Dendritic cell treated with granulocyte-macrophage colony-stimulating factor and Interleukin-4, amounts not matched to agents 40 ng/mL and 50 ng/mL, for 4 days (primary cell): Measurements from ENCODE around the gene MRPL30.
"Not testable (repeated sequence)": the region's sequence is repeated elsewhere in the genome, so short reads cannot be mapped to it uniquely, and the experiment has no call there.

Experiments used
- H3K27ac Mint-ChIP-seq: one replicate; pipeline ENCODE4 v1.8.0; 2022; ENCODE audit warnings: mild to moderate bottlenecking, mixed read lengths
- H3K27me3 Mint-ChIP-seq: one replicate; pipeline ENCODE4 v1.8.0; 2022; ENCODE audit warnings: mild to moderate bottlenecking, mixed read lengths
- H3K36me3 Mint-ChIP-seq: one replicate; pipeline ENCODE4 v1.8.0; 2022; ENCODE audit warnings: low read depth, mixed read lengths
- H3K4me1 Mint-ChIP-seq: one replicate; pipeline ENCODE4 v1.8.0; 2022; ENCODE audit warnings: low read depth, mixed read lengths
- H3K4me3 Mint-ChIP-seq: one replicate; pipeline ENCODE4 v1.8.0; 2022; ENCODE audit warnings: mild to moderate bottlenecking, moderate library complexity, mixed read lengths
- H3K9me3 Mint-ChIP-seq: one replicate; pipeline ENCODE4 v1.8.0; 2022; ENCODE audit warnings: mixed read lengths
- intact Hi-C: fragments of 100-400 bp; cut with micrococcal nuclease; formaldehyde crosslinking; loops from one replicate; pipeline ENCODE4 v1.15.0; 2022

The MRPL30 gene

DNA sequence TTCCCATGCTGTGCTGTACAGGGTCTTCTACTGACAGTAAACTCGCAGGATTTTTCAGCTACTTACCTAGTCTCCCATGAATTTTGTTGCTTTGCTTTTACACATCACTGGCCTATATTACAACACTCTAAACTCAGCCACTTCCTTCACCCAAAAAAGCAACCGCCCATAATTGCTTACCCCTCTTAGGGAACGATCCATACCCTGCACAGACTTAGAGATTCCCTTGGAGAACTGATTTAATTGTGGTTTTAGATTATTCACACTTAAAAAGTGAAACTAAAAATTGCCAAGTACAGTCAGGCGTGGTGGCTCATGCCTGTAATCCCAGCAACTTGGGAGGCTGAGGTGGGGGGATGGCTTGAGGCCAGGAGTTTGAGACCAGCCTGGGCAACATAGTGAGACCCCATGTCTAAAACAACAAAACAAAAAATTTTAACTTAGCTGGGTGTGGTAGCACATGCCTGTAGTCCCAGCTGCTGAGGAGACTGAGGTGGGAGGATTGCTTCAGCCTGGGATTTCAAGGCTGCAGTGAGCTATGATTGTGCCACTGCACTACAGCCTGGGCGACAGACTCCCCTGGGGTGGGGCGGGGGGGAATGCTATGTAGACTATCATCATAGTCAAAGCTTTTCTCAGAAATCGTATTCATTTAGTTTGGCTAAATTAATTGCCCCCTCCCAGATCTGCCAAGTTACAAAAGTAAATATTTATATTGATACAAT, 19.3 kb downstream of the MRPL30 start:
- Mint-ChIP-seq H3K27me3 (no peaks in the 10 kb centered on the region), H3K4me3 (no peak overlapping the region), H3K36me3 (peaks cover 42% of the 10 kb centered on the region), H3K9me3 (no peaks in the 10 kb centered on the region), H3K27ac (no peak overlapping the region), H3K4me1 (no peaks in the 10 kb centered on the region)
- intact Hi-C loops, result no loop called here

DNA sequence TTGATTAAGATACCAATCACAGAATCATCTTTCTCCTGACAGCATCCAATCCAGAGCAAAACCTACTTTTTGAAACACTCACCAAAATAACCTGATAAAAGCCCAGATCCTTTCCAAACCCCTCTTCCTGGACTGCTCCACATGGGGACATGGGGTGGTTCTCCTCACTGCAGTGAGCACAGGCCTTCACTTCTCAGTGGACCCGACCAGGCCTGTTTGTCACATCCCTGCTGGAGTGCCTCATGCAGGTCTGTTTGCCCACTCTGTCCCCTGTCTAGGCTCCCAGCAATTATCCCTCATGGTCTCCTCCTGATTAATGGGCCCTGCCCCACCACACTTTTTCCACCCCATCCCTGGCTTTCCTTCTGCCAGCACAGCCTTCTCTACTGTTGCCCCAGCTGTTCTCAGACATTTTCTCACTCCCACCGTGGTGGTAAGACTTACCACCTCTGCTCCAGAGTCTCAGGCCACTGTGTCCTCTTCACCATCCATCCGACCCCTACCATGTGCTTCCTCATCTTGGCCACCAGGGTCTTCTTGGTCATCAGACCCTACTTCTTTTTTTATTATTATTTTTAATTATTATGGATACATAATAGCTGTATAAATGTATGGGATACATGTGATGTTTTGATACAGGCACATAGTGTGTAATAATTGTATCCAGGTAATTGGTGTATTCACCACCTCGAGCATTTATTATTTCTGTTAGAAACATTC, 21.1 kb downstream of the MRPL30 start:
- Mint-ChIP-seq H3K4me3 (no peak overlapping the region), H3K36me3 (peaks cover 23% of the 10 kb centered on the region), H3K27me3 (no peaks in the 10 kb centered on the region), H3K4me1 (no peaks in the 10 kb centered on the region), H3K9me3 (peaks cover 18% of the 10 kb centered on the region), H3K27ac (no peak overlapping the region)
- intact Hi-C loops, result no loop called here

DNA sequence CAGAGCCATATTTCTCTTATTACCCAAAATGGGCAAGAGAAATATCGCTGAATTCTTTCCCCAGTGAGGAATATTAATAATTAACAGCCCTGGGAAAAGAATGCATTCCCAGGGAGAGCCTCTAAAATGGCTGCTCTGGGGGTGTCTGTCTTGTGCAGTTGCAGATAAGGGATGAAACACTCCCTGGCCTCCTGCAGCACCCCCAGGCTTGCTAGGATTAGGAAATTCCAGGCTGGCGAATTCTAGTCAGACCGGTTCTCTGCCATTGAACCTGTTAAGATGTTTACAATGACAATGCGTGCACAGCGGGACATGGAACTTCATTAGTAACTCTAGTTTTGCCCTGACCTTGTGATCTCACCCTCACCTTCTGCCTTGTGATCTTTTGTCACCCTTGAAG, 24.5 kb downstream of the MRPL30 start:
- no peak overlapping the region for H3K4me3 Mint-ChIP-seq
- H3K27ac Mint-ChIP-seq, result no peak overlapping the region
- no peaks in the 10 kb centered on the region for H3K4me1 Mint-ChIP-seq
- peaks cover 32% of the 10 kb centered on the region for H3K9me3 Mint-ChIP-seq
- H3K27me3 Mint-ChIP-seq, result no peaks in the 10 kb centered on the region
- peaks cover 9% of the 10 kb centered on the region for H3K36me3 Mint-ChIP-seq
- intact Hi-C loops, result no loop called here

DNA sequence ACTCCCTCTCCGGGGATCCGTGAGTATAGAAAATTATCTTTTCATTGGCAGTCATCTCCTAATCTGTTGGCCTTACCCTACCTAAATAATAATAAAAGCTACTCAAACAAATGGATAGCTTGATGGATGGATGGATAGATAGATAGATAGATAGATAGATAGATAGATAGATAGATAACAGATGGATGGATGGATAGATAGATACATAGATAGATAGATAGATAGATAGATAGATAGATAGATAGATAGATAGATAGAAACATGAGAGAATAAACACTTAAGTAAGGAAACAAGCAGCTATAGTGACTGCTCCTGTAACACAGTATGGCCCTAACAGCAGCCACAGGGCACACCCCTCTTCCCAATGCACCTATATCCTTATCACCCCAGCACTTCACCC, 35.1 kb downstream of the MRPL30 start:
- Mint-ChIP-seq H3K4me1 (no peaks in the 10 kb centered on the region), H3K27ac (no peak overlapping the region), H3K27me3 (no peaks in the 10 kb centered on the region), H3K4me3 (no peak overlapping the region), H3K36me3 (no peaks in the 10 kb centered on the region), H3K9me3 (no peaks in the 10 kb centered on the region)
- intact Hi-C loops, result no loop called here

DNA sequence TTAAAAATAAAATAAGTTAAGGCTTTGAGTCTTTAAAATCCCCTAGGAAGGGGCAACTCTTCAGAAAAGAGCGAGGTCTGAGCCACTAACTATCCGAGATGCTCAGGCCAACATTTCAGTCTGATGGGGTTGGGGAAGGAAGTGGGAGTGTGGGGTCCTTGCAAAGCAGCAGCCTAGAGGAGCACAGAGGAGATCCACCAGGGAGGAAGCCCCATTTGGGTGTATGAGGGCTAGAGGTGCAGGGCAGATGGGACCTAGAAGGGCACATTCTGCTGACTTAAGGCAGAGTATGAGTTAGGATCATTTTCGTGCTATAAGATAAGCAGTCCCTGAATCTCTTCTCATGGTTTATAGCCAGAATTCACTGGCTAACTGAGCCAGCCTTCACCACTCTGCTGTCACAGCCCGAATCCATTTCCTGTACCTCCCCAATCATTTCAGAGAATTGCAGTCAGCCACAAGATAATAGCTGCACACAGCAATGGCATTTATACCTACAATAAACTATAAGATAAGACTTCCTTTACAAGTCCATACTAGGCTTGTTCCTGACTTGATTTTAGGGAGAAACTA, 37.0 kb downstream of the MRPL30 start:
- no peak overlapping the region for H3K4me3 Mint-ChIP-seq
- H3K36me3 Mint-ChIP-seq, result no peaks in the 10 kb centered on the region
- no peak overlapping the region for H3K27ac Mint-ChIP-seq
- no peaks in the 10 kb centered on the region for H3K4me1 Mint-ChIP-seq
- H3K9me3 Mint-ChIP-seq, result no peaks in the 10 kb centered on the region
- intact Hi-C loops, result no loop called here
- H3K27me3 Mint-ChIP-seq, result no peaks in the 10 kb centered on the region

DNA sequence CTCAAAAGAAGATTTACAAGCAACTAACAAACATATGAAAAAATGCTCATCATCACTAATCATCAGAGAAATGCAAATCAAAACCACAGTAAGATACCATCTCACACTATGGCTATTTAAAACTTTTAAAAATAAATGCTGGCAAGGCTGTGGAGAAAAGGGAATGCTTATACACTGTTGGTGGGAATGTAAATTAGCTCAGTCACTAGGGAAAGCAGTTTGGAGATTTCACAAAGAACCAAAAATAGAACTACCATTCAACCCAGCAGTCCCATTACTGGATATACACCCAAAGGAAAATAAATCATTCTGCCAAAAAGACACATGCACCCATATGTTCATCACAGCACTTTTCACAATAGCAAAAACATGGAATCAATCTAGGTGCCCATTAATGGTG, 52.2 kb downstream of the MRPL30 start:
- H3K36me3 Mint-ChIP-seq, H3K27ac Mint-ChIP-seq, intact Hi-C loops, H3K27me3 Mint-ChIP-seq, H3K4me3 Mint-ChIP-seq, H3K4me1 Mint-ChIP-seq: not testable (repeated sequence)
- peaks cover 11% of the 10 kb centered on the region for H3K9me3 Mint-ChIP-seq

DNA sequence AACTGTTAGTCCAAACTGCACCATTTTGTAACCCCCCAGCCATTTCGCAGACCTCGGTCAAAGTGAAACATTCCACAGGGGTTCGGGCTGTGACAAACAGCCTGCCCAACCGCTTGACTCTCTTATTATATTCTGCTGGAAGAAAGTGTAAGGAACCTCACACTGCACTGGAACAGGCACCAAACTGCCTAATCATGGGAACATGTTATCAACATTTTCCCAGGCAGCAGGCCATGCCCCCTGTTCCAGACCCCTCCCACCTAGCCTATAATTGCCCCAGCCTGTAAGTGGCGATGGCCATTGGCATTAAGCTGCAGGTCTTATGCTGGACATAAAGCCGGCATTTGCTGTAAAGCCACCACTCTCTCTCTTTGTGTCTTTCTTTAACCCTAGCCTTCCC, 57.6 kb downstream of the MRPL30 start:
- Mint-ChIP-seq H3K4me1 (no peaks in the 10 kb centered on the region), H3K4me3 (no peak overlapping the region), H3K36me3 (no peaks in the 10 kb centered on the region), H3K9me3 (no peaks in the 10 kb centered on the region), H3K27me3 (no peaks in the 10 kb centered on the region), H3K27ac (no peak overlapping the region)
- intact Hi-C loops, result no loop called here

DNA sequence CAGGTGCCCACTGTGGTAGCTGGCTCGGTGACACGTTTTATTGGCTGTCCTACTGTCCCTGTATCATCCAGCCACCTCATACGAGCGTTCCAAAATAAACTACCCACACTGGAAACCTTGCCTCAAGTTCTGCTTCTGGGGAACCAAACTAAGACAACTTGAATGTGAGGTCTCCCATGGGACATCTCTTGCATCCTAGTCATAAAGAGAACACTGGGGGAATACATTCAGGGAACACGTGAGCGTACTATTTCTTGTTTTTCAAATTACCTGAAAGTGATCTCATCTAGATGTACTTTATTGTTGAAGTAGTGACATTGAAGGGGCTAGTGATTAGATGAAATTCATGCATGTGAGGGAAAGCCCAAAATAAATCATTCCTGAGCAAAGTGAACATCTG, 59.4 kb downstream of the MRPL30 start:
- intact Hi-C loops, result no loop called here
- H3K4me3 Mint-ChIP-seq, result no peak overlapping the region
- no peaks in the 10 kb centered on the region for H3K27me3 Mint-ChIP-seq
- no peaks in the 10 kb centered on the region for H3K4me1 Mint-ChIP-seq
- H3K9me3 Mint-ChIP-seq, result no peaks in the 10 kb centered on the region
- no peak overlapping the region for H3K27ac Mint-ChIP-seq
- no peaks in the 10 kb centered on the region for H3K36me3 Mint-ChIP-seq

DNA sequence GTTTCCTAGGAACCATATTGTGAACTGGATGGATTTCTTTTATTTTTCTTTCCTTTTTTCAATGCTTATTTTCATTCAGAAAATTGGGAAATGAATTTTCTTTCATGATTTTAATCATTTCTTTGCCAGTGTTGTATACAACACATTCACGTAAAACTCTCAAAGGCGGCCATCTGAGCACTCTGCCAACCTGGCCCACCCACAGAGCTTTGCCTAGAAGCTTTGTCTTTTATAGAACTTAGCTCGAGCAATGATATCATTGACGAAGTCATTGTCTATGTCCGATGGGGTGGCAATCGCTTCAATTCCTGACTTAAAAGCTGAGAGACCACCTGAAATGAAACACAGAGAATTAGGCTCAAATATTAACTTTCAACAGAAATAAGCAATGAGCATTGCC, 61.2 kb downstream of the MRPL30 start:
- no peaks in the 10 kb centered on the region for H3K27me3 Mint-ChIP-seq
- no peak overlapping the region for H3K4me3 Mint-ChIP-seq
- H3K27ac Mint-ChIP-seq, result no peak overlapping the region
- intact Hi-C loops, result no loop called here
- no peaks in the 10 kb centered on the region for H3K36me3 Mint-ChIP-seq
- no peaks in the 10 kb centered on the region for H3K9me3 Mint-ChIP-seq
- H3K4me1 Mint-ChIP-seq, result no peaks in the 10 kb centered on the region
